ENCODE results near the gene OPHN1.

Gene OPHN1

GRCh38 chrX:68132749-68133148, 300.5 kb downstream of the OPHN1 start:
- H3K4me3 ChIP-seq (ENCODE audit: low read length): no peak overlapping the region
- no peak overlapping the region for H3K27ac ChIP-seq (ENCODE audit: low read length)
- WGBS (ENCODE audit: insufficient coverage, insufficient read length): no CpG with 5 or more reads among the region's 29 CpGs
- no peaks in the 10 kb centered on the region for H3K9me3 ChIP-seq (ENCODE audit: control insufficient read depth, insufficient read depth, low read length)
- no peaks in the 10 kb centered on the region for H3K27me3 ChIP-seq (ENCODE audit: control insufficient read depth, insufficient read depth, low read length)
- no peak for DNase-seq (ENCODE audit: low read depth, low spot score)
- H3K36me3 ChIP-seq (ENCODE audit: control insufficient read depth, insufficient read depth, low read length): no peaks in the 10 kb centered on the region
- H3K4me1 ChIP-seq (ENCODE audit: control insufficient read depth, insufficient read depth, low read length): no peaks in the 10 kb centered on the region

GRCh38 chrX:68121835-68122234, 311.5 kb downstream of the OPHN1 start:
- WGBS (ENCODE audit: insufficient coverage, insufficient read length): no CpG with 5 or more reads among the region's 2 CpGs
- H3K4me1 ChIP-seq (ENCODE audit: control insufficient read depth, insufficient read depth, low read length): no peaks in the 10 kb centered on the region
- no peak overlapping the region for H3K27ac ChIP-seq (ENCODE audit: low read length)
- H3K36me3 ChIP-seq (ENCODE audit: control insufficient read depth, insufficient read depth, low read length): no peaks in the 10 kb centered on the region
- H3K4me3 ChIP-seq (ENCODE audit: low read length): no peak overlapping the region
- H3K9me3 ChIP-seq (ENCODE audit: control insufficient read depth, insufficient read depth, low read length): no peaks in the 10 kb centered on the region
- no peaks in the 10 kb centered on the region for H3K27me3 ChIP-seq (ENCODE audit: control insufficient read depth, insufficient read depth, low read length)
- DNase-seq (ENCODE audit: low read depth, low spot score): no peak

GRCh38 chrX:68121371-68121770, 311.9 kb downstream of the OPHN1 start:
- H3K4me3 ChIP-seq (ENCODE audit: low read length): no peak overlapping the region

GRCh38 chrX:68115371-68115770, 317.9 kb downstream of the OPHN1 start:
- H3K27me3 ChIP-seq (ENCODE audit: control insufficient read depth, insufficient read depth, low read length): no peaks in the 10 kb centered on the region
- no peak overlapping the region for H3K4me3 ChIP-seq (ENCODE audit: low read length)
- no peaks in the 10 kb centered on the region for H3K4me1 ChIP-seq (ENCODE audit: control insufficient read depth, insufficient read depth, low read length)
- no peak overlapping the region for H3K27ac ChIP-seq (ENCODE audit: low read length)
- H3K9me3 ChIP-seq (ENCODE audit: control insufficient read depth, insufficient read depth, low read length): no peaks in the 10 kb centered on the region
- H3K36me3 ChIP-seq (ENCODE audit: control insufficient read depth, insufficient read depth, low read length): no peaks in the 10 kb centered on the region
- DNase-seq (ENCODE audit: low read depth, low spot score): no peak

More at GRCh38 chrX:68121371-68121770, 311.9 kb downstream of the OPHN1 start:
- Histone ChIP-seq H3K36me3 (ENCODE audit: control insufficient read depth, insufficient read depth, low read length) (no peaks in the 10 kb centered on the region), H3K27me3 (ENCODE audit: control insufficient read depth, insufficient read depth, low read length) (no peaks in the 10 kb centered on the region), H3K4me1 (ENCODE audit: control insufficient read depth, insufficient read depth, low read length) (no peaks in the 10 kb centered on the region), H3K9me3 (ENCODE audit: control insufficient read depth, insufficient read depth, low read length) (no peaks in the 10 kb centered on the region), H3K27ac (ENCODE audit: low read length) (no peak overlapping the region)
- DNase-seq (ENCODE audit: low read depth, low spot score): no peak
- no CpG with 5 or more reads among the region's 1 CpG for WGBS (ENCODE audit: insufficient coverage, insufficient read length)

GRCh38 chrX:68114573-68115129, 318.6 kb downstream of the OPHN1 start:
- no CpG with 5 or more reads among the region's 4 CpGs for WGBS (ENCODE audit: insufficient coverage, insufficient read length)
- H3K27me3 ChIP-seq (ENCODE audit: control insufficient read depth, insufficient read depth, low read length): no peaks in the 10 kb centered on the region
- H3K36me3 ChIP-seq (ENCODE audit: control insufficient read depth, insufficient read depth, low read length): no peaks in the 10 kb centered on the region
- H3K9me3 ChIP-seq (ENCODE audit: control insufficient read depth, insufficient read depth, low read length): no peaks in the 10 kb centered on the region
- no peak overlapping the region for H3K4me3 ChIP-seq (ENCODE audit: low read length)
- H3K27ac ChIP-seq (ENCODE audit: low read length): no peak overlapping the region
- H3K4me1 ChIP-seq (ENCODE audit: control insufficient read depth, insufficient read depth, low read length): no peaks in the 10 kb centered on the region
- DNase-seq (ENCODE audit: low read depth, low spot score): no peak

- WGBS (ENCODE audit: insufficient coverage, insufficient read length): no CpG with 5 or more reads among the region's 5 CpGs
- DNase-seq (ENCODE audit: low read depth, low spot score): no peak
- no peaks in the 10 kb centered on the region for H3K36me3 ChIP-seq (ENCODE audit: control insufficient read depth, insufficient read depth, low read length)
- no peak overlapping the region for H3K27ac ChIP-seq (ENCODE audit: low read length)
- no peaks in the 10 kb centered on the region for H3K4me1 ChIP-seq (ENCODE audit: control insufficient read depth, insufficient read depth, low read length)
- no peak overlapping the region for H3K4me3 ChIP-seq (ENCODE audit: low read length)
- H3K27me3 ChIP-seq (ENCODE audit: control insufficient read depth, insufficient read depth, low read length): no peaks in the 10 kb centered on the region
- H3K9me3 ChIP-seq (ENCODE audit: control insufficient read depth, insufficient read depth, low read length): no peaks in the 10 kb centered on the region
Measured at GRCh38 chrX:68113837-68114572, 319.3 kb downstream of the OPHN1 start.

- no peak for DNase-seq (ENCODE audit: low read depth, low spot score)
- no CpG with 5 or more reads among the region's 3 CpGs for WGBS (ENCODE audit: insufficient coverage, insufficient read length)
- Histone ChIP-seq H3K27me3 (ENCODE audit: control insufficient read depth, insufficient read depth, low read length) (no peaks in the 10 kb centered on the region), H3K4me1 (ENCODE audit: control insufficient read depth, insufficient read depth, low read length) (no peaks in the 10 kb centered on the region), H3K4me3 (ENCODE audit: low read length) (no peak overlapping the region), H3K27ac (ENCODE audit: low read length) (no peak overlapping the region), H3K36me3 (ENCODE audit: control insufficient read depth, insufficient read depth, low read length) (no peaks in the 10 kb centered on the region), H3K9me3 (ENCODE audit: control insufficient read depth, insufficient read depth, low read length) (no peaks in the 10 kb centered on the region)
Measured at GRCh38 chrX:68112321-68112720, 321.0 kb downstream of the OPHN1 start.

- Histone ChIP-seq H3K9me3 (ENCODE audit: control insufficient read depth, insufficient read depth, low read length) (no peaks in the 10 kb centered on the region), H3K4me1 (ENCODE audit: control insufficient read depth, insufficient read depth, low read length) (no peaks in the 10 kb centered on the region), H3K36me3 (ENCODE audit: control insufficient read depth, insufficient read depth, low read length) (no peaks in the 10 kb centered on the region), H3K27me3 (ENCODE audit: control insufficient read depth, insufficient read depth, low read length) (no peaks in the 10 kb centered on the region), H3K4me3 (ENCODE audit: low read length) (no peak overlapping the region), H3K27ac (ENCODE audit: low read length) (no peak overlapping the region)
- DNase-seq (ENCODE audit: low read depth, low spot score): no peak
Measured at GRCh38 chrX:68109162-68109561, 324.1 kb downstream of the OPHN1 start.

- no CpG with 5 or more reads among the region's 2 CpGs for WGBS (ENCODE audit: insufficient coverage, insufficient read length)
- Histone ChIP-seq H3K9me3 (ENCODE audit: control insufficient read depth, insufficient read depth, low read length) (no peaks in the 10 kb centered on the region), H3K36me3 (ENCODE audit: control insufficient read depth, insufficient read depth, low read length) (no peaks in the 10 kb centered on the region), H3K27me3 (ENCODE audit: control insufficient read depth, insufficient read depth, low read length) (no peaks in the 10 kb centered on the region), H3K27ac (ENCODE audit: low read length) (no peak overlapping the region), H3K4me1 (ENCODE audit: control insufficient read depth, insufficient read depth, low read length) (no peaks in the 10 kb centered on the region), H3K4me3 (ENCODE audit: low read length) (no peak overlapping the region)
- DNase-seq (ENCODE audit: low read depth, low spot score): no peak
Measured at GRCh38 chrX:68098431-68098830, 334.9 kb downstream of the OPHN1 start.

GRCh38 chrX:68090266-68090665, 343.0 kb downstream of the OPHN1 start:
- H3K36me3 ChIP-seq (ENCODE audit: control insufficient read depth, insufficient read depth, low read length): no peaks in the 10 kb centered on the region
- DNase-seq (ENCODE audit: low read depth, low spot score): no peak
- no peaks in the 10 kb centered on the region for H3K4me1 ChIP-seq (ENCODE audit: control insufficient read depth, insufficient read depth, low read length)
- H3K27me3 ChIP-seq (ENCODE audit: control insufficient read depth, insufficient read depth, low read length): no peaks in the 10 kb centered on the region
- H3K9me3 ChIP-seq (ENCODE audit: control insufficient read depth, insufficient read depth, low read length): no peaks in the 10 kb centered on the region
- no peak overlapping the region for H3K27ac ChIP-seq (ENCODE audit: low read length)
- no CpG with 5 or more reads among the region's 1 CpG for WGBS (ENCODE audit: insufficient coverage, insufficient read length)
- H3K4me3 ChIP-seq (ENCODE audit: low read length): no peak overlapping the region

- Histone ChIP-seq H3K27ac (ENCODE audit: low read length) (no peak overlapping the region), H3K4me1 (ENCODE audit: control insufficient read depth, insufficient read depth, low read length) (no peaks in the 10 kb centered on the region), H3K4me3 (ENCODE audit: low read length) (no peak overlapping the region), H3K36me3 (ENCODE audit: control insufficient read depth, insufficient read depth, low read length) (no peaks in the 10 kb centered on the region), H3K27me3 (ENCODE audit: control insufficient read depth, insufficient read depth, low read length) (no peaks in the 10 kb centered on the region), H3K9me3 (ENCODE audit: control insufficient read depth, insufficient read depth, low read length) (no peaks in the 10 kb centered on the region)
- no CpG with 5 or more reads among the region's 2 CpGs for WGBS (ENCODE audit: insufficient coverage, insufficient read length)
- no peak for DNase-seq (ENCODE audit: low read depth, low spot score)
Measured at GRCh38 chrX:68087526-68087925, 345.8 kb downstream of the OPHN1 start.

Data from iPS DF 6.9 (cell line).